Measurements from ENCODE around the gene NSG1. TPM values are rescaled to one million over a fixed set of nuclear protein-coding genes. Genes with fewer than 3 reads are reported as not detected.

Gene NSG1
- total RNA-seq, 1 donor from 2014 or later, result 10.6 TPM

DNA sequence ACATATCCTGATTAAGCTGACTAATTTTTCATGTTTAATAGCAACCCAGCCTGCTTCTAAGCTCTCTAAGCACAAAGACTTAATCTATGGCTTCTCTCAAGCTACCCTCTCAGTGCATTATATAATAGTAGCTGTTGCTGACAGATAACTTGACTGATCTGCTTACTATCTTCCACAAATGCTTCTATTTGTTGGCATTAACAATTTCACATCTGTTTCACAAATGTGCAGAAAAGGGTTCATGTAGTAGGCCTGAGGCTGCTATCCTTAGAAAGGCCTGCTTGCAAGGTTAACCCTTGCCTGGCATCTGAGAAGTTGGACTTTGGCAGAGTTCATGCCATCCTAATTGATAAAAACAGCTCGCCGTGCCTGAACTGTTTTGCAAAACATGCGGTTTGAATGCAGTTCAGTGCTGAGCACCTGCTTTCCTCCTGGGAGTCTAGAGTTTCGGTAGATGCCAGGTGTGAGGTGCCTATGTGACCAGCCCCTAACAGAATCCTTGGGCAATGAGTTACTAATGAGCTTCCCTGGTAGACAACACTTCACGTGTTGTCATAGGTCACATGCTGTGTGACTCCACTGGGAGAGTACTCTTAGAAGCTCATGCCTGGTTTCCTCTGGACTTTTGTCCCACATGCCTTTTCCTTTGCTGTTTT, 68.4 kb downstream of the NSG1 start:
- Mint-ChIP-seq H3K36me3 (ENCODE audit: low read depth, unreplicated experiment) (peaks cover 17% of the 10 kb centered on the region), H3K9me3 (ENCODE audit: unreplicated experiment) (peaks cover 1% of the 10 kb centered on the region), H3K4me1 (ENCODE audit: low read depth, unreplicated experiment) (peaks cover 43% of the 10 kb centered on the region), H3K27ac (ENCODE audit: unreplicated experiment) (no peak overlapping the region), H3K27me3 (ENCODE audit: low read depth, unreplicated experiment) (no peaks in the 10 kb centered on the region), H3K4me3 (ENCODE audit: unreplicated experiment) (no peak overlapping the region)
- Histone ChIP-seq H3K4me3 (ENCODE audit: insufficient read depth, low read depth, low read length) (no peak overlapping the region), H3K27ac (ENCODE audit: low read depth, low read length) (no peak overlapping the region), H2AFZ (ENCODE audit: low read depth, low read length) (no peak overlapping the region), H3K9ac (ENCODE audit: low read length) (no peak overlapping the region), H4K20me1 (ENCODE audit: insufficient read depth, low read length) (no peaks in the 10 kb centered on the region), H3K79me2 (ENCODE audit: insufficient read depth, low read length) (no peaks in the 10 kb centered on the region), H3K27me3 (ENCODE audit: insufficient read depth, low read length) (no peaks in the 10 kb centered on the region), H3K9me3 (ENCODE audit: insufficient read depth, low read depth, low read length) (no peaks in the 10 kb centered on the region), H3K4me1 (ENCODE audit: insufficient read depth, low read length) (peaks cover 11% of the 10 kb centered on the region), H3K4me2 (ENCODE audit: low read length) (no peak overlapping the region), H3K36me3 (ENCODE audit: insufficient read depth, low read length) (peaks cover 31% of the 10 kb centered on the region)
- FAIRE-seq (no peak), DNase-seq (ENCODE audit: low read depth) (no peak)
- no peak for TF ChIP-seq EZH2 (IDR thresholded peaks at IDR 0.05; ENCODE audit: insufficient read depth, low read length)
- TF ChIP-seq, protein P1, sequence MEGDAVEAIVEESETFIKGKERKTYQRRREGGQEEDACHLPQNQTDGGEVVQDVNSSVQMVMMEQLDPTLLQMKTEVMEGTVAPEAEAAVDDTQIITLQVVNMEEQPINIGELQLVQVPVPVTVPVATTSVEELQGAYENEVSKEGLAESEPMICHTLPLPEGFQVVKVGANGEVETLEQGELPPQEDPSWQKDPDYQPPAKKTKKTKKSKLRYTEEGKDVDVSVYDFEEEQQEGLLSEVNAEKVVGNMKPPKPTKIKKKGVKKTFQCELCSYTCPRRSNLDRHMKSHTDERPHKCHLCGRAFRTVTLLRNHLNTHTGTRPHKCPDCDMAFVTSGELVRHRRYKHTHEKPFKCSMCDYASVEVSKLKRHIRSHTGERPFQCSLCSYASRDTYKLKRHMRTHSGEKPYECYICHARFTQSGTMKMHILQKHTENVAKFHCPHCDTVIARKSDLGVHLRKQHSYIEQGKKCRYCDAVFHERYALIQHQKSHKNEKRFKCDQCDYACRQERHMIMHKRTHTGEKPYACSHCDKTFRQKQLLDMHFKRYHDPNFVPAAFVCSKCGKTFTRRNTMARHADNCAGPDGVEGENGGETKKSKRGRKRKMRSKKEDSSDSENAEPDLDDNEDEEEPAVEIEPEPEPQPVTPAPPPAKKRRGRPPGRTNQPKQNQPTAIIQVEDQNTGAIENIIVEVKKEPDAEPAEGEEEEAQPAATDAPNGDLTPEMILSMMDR (IDR thresholded peaks at IDR 0.05; ENCODE audit: insufficient read depth, low read depth, low read length), result no peak

DNA sequence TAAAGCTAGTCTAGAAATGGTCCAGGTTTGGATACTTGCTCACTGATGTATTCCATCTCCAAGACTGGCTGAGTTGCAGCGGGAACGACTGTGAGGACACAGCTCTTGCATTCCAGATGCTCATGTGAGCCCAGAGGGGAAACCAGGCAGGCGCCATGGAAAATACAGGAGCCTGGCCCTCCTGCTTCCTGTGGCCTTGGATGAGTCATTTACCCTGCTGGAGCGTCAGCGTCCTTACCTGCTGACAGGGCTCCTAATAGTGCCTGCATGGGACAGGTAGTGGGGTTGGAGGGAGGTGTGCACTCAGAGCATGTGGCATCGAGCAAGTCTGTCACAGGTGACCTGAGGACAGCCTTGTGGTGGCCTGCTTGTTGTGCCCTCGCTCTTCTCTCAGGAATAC, 69.4 kb downstream of the NSG1 start:
- H4K20me1 ChIP-seq (ENCODE audit: insufficient read depth, low read length), result no peaks in the 10 kb centered on the region
- FAIRE-seq, result no peak
- no peak overlapping the region for H3K9ac ChIP-seq (ENCODE audit: low read length)

More for the DNA sequence above, 69.4 kb downstream of the NSG1 start:
- Mint-ChIP-seq H3K27me3 (ENCODE audit: low read depth, unreplicated experiment) (no peaks in the 10 kb centered on the region), H3K9me3 (ENCODE audit: unreplicated experiment) (peaks cover 1% of the 10 kb centered on the region), H3K4me1 (ENCODE audit: low read depth, unreplicated experiment) (peaks cover 43% of the 10 kb centered on the region), H3K4me3 (ENCODE audit: unreplicated experiment) (no peak overlapping the region), H3K27ac (ENCODE audit: unreplicated experiment) (peak overlapping the region; percentile 81), H3K36me3 (ENCODE audit: low read depth, unreplicated experiment) (peaks cover 17% of the 10 kb centered on the region)
- DNase-seq (ENCODE audit: low read depth), result no peak
- Histone ChIP-seq H3K27ac (ENCODE audit: low read depth, low read length) (peak overlapping the region; percentile 12), H3K4me3 (ENCODE audit: insufficient read depth, low read depth, low read length) (no peak overlapping the region), H3K79me2 (ENCODE audit: insufficient read depth, low read length) (no peaks in the 10 kb centered on the region), H2AFZ (ENCODE audit: low read depth, low read length) (no peak overlapping the region), H3K4me1 (ENCODE audit: insufficient read depth, low read length) (peaks cover 11% of the 10 kb centered on the region), H3K27me3 (ENCODE audit: insufficient read depth, low read length) (no peaks in the 10 kb centered on the region), H3K9me3 (ENCODE audit: insufficient read depth, low read depth, low read length) (no peaks in the 10 kb centered on the region), H3K4me2 (ENCODE audit: low read length) (no peak overlapping the region), H3K36me3 (ENCODE audit: insufficient read depth, low read length) (peaks cover 31% of the 10 kb centered on the region)
- no peak for TF ChIP-seq EZH2 (IDR thresholded peaks at IDR 0.05; ENCODE audit: insufficient read depth, low read length)
- TF ChIP-seq, protein P1 (IDR thresholded peaks at IDR 0.05; ENCODE audit: insufficient read depth, low read depth, low read length), result no peak

Measured in astrocyte (in vitro differentiated cells and primary cell).